Vagina (tissue), 2 donors: ENCODE results near the gene NOTCH4. TPM values are rescaled to one million over a fixed set of nuclear protein-coding genes. Genes with fewer than 3 reads are reported as not detected.
A peak's percentile ranks its signal among the peaks of the same experiment; 100 is the strongest.

Source experiments
- DNase-seq, 2 donors: peaks; one replicate each; pipeline ENCODE4 v3.0.0-alpha.2; 2017; ENCODE audit errors: extremely low spot score in 2 of 2
- H3K27ac ChIP-seq: fragments of 200-600 bp; sonication (generic); one replicate; pipeline ENCODE4 v1.5.1; 2019
- H3K27me3 ChIP-seq: fragments of 200-600 bp; sonication (generic); one replicate; pipeline ENCODE4 v1.5.1; 2019
- H3K36me3 ChIP-seq, 2 donors: fragments of 200-600 bp; sonication (generic); one replicate each; pipeline ENCODE4 v1.5.1; 2017 to 2019
- H3K4me1 ChIP-seq: fragments of 200-600 bp; sonication (generic); one replicate; pipeline ENCODE4 v1.5.1; 2019
- H3K4me3 ChIP-seq, 2 donors: fragments of 200-600 bp; sonication (generic); 1 replicate in 1 of 2; 2 replicates in 1 of 2; pipeline ENCODE4 v1.5.1; 2016 to 2019
- H3K9me3 ChIP-seq: fragments of 200-600 bp; sonication (generic); one replicate; pipeline ENCODE4 v1.5.1; 2019
- CTCF ChIP-seq, 3 experiments: fragments of 450-650 bp in 2 of 3; fragments of 200-600 bp in 1 of 3; sonication (generic) in 1 of 3; IDR thresholded peaks; one replicate each; pipeline ENCODE4 v1.5.1; 2017 to 2019; ENCODE audit warnings: antibody characterized with exemption in 3 of 3, mild to moderate bottlenecking in 2 of 3, moderate library complexity in 2 of 3
- POLR2A ChIP-seq, 2 donors: fragments of 450-650 bp; IDR thresholded peaks; one replicate each; pipeline ENCODE4 v1.6.1; 2017; ENCODE audit warnings: antibody characterized with exemption in 2 of 2, mild to moderate bottlenecking in 2 of 2, moderate library complexity in 2 of 2
- POLR2AphosphoS5 ChIP-seq, 2 donors: sonication (generic); formaldehyde crosslinking; IDR thresholded peaks; one replicate each; pipeline ENCODE4 v1.9.0; 2017; ENCODE audit warnings: antibody characterized with exemption in 2 of 2, mild to moderate bottlenecking in 2 of 2, low read depth in 1 of 2; ENCODE audit not compliant: insufficient read depth in 1 of 2
- intact Hi-C: fragments of 100-400 bp; cut with DNase I; formaldehyde crosslinking; loops from one replicate; pipeline ENCODE4 v1.15.1; 2023
- total RNA-seq: library from RNA; depleted of rRNA; stranded (reverse); fragments of >200 nt; gene quantifications from one replicate; pipeline ENCODE4 v1.2.3, GENCODE V29; 2016

The NOTCH4 gene
- total RNA-seq, 1 donor from 2014 or later = 18.2 TPM

GRCh38 chr6:32177788-32178546 is 45.9 kb downstream of the NOTCH4 start, which contains the start of gene RNF5:
RNF5 (plus strand) TSS chr6:32178405; CDS start chr6:32178512, 107 bp downstream.
- intact Hi-C loops = loop anchor here (10.0 kb wide), 1 partner anchor 53 kb away; the partner anchor contains the start of gene ATF6B
- Histone ChIP-seq H3K4me1 (peaks cover 45% of the 10 kb centered on the region), H3K27ac (peak within 1 kb of the TSS; percentile 95), H3K36me3 (peaks cover 0 to 10% of the 10 kb centered on the region in 2 donors), H3K27me3 (no peaks in the 10 kb centered on the region), H3K4me3 (peak within 1 kb of the TSS; percentile 81 to 93), H3K9me3 (no peaks in the 10 kb centered on the region)
- peak in 1 of 2 donors; percentile 100 for DNase-seq
- TF ChIP-seq POLR2A (IDR thresholded peaks at IDR 0.05) = no peak
- peak; percentile 64 to 85 for TF ChIP-seq POLR2AphosphoS5 (IDR thresholded peaks at IDR 0.05; ENCODE audit: insufficient read depth in 1 of 2, low read depth in 1 of 2)

- DNase-seq = peak in 1 of 2 donors; percentile 91
- intact Hi-C loops = loop anchor here (10.0 kb wide), 1 partner anchor 52 kb away; the partner anchor contains the start of gene ATF6B
Observed at GRCh38 chr6:32177183-32177787, 46.6 kb downstream of the NOTCH4 start.

GRCh38 chr6:32176476-32177182 is 47.2 kb downstream of the NOTCH4 start:
- TF ChIP-seq POLR2AphosphoS5 (IDR thresholded peaks at IDR 0.05; ENCODE audit: insufficient read depth in 1 of 2, low read depth in 1 of 2) (no peak), POLR2A (IDR thresholded peaks at IDR 0.05) (peak in 1 of 2 donors; percentile 7)
- Histone ChIP-seq H3K9me3 (no peaks in the 10 kb centered on the region), H3K36me3 (peaks cover 0 to 10% of the 10 kb centered on the region in 2 donors), H3K27me3 (no peaks in the 10 kb centered on the region), H3K4me1 (peaks cover 45% of the 10 kb centered on the region), H3K4me3 (peak overlapping the region; percentile 81 to 93), H3K27ac (peak overlapping the region; percentile 95)
- intact Hi-C loops = loop anchor here (10.0 kb wide), 1 partner anchor 52 kb away; the partner anchor contains the start of gene ATF6B
- DNase-seq = no peak

More at GRCh38 chr6:32177183-32177787, 46.6 kb downstream of the NOTCH4 start:
- H3K4me3 ChIP-seq = peak overlapping the region; percentile 81 to 93
- H3K36me3 ChIP-seq = peaks cover 0 to 10% of the 10 kb centered on the region in 2 donors
- H3K27me3 ChIP-seq = no peaks in the 10 kb centered on the region
- H3K27ac ChIP-seq = peak overlapping the region; percentile 95
- H3K4me1 ChIP-seq = peaks cover 45% of the 10 kb centered on the region
- H3K9me3 ChIP-seq = no peaks in the 10 kb centered on the region
- TF ChIP-seq CTCF (IDR thresholded peaks at IDR 0.05) = no peak
- peak in 1 of 2 donors; percentile 41 for TF ChIP-seq POLR2A (IDR thresholded peaks at IDR 0.05)

GRCh38 chr6:32175711-32176475 is 48.0 kb downstream of the NOTCH4 start, which contains the start of gene AGPAT1:
AGPAT1 (minus strand) TSS chr6:32176084; CDS start chr6:32171496, 4,588 bp downstream.
- H3K4me3 ChIP-seq = peak within 1 kb of the TSS; percentile 81 to 93
- peaks cover 45% of the 10 kb centered on the region for H3K4me1 ChIP-seq
- TF ChIP-seq CTCF (IDR thresholded peaks at IDR 0.05) (no peak), POLR2AphosphoS5 (IDR thresholded peaks at IDR 0.05; ENCODE audit: insufficient read depth in 1 of 2, low read depth in 1 of 2) (peak; percentile 86 to 94), POLR2A (IDR thresholded peaks at IDR 0.05) (peak; percentile 39 to 63)
- peaks cover 0 to 13% of the 10 kb centered on the region in 2 donors for H3K36me3 ChIP-seq
- H3K27ac ChIP-seq = peak within 1 kb of the TSS; percentile 95
- no peaks in the 10 kb centered on the region for H3K27me3 ChIP-seq
- H3K9me3 ChIP-seq = no peaks in the 10 kb centered on the region
- peak in 1 of 2 donors; percentile 98 for DNase-seq
- intact Hi-C loops = loop anchor here (10.0 kb wide), 1 partner anchor 51 kb away; the partner anchor contains the start of gene ATF6B

GRCh38 chr6:32175322-32175710 is 48.6 kb downstream of the NOTCH4 start:
- H3K4me3 ChIP-seq = peak overlapping the region; percentile 81 to 93
- peak overlapping the region; percentile 95 for H3K27ac ChIP-seq
- H3K9me3 ChIP-seq = no peaks in the 10 kb centered on the region
- peaks cover 0 to 14% of the 10 kb centered on the region in 2 donors for H3K36me3 ChIP-seq
- peaks cover 45% of the 10 kb centered on the region for H3K4me1 ChIP-seq
- no peaks in the 10 kb centered on the region for H3K27me3 ChIP-seq
- intact Hi-C loops = loop anchor here (10.0 kb wide), 1 partner anchor 51 kb away; the partner anchor contains the start of gene ATF6B
- TF ChIP-seq CTCF (IDR thresholded peaks at IDR 0.05) (no peak), POLR2AphosphoS5 (IDR thresholded peaks at IDR 0.05; ENCODE audit: insufficient read depth in 1 of 2, low read depth in 1 of 2) (no peak), POLR2A (IDR thresholded peaks at IDR 0.05) (no peak)
- DNase-seq = no peak
